ENCODE data around the gene SLC27A6. TPM values are rescaled to one million over a fixed set of nuclear protein-coding genes. Genes with fewer than 3 reads are reported as not detected.
A peak's percentile ranks its signal among the peaks of the same experiment; 100 is the strongest.
"Not testable (repeated sequence)": the region's sequence is repeated elsewhere in the genome, so short reads cannot be mapped to it uniquely, and the experiment has no call there.

The SLC27A6 gene
- total and polyA plus RNA-seq, 4 donors: 0.06 to 3.4 (median 0.61) TPM

- Histone ChIP-seq H3K4me3 (no peak overlapping the region), H3K36me3 (ENCODE audit: control insufficient read depth in 4 of 4, insufficient read depth in 4 of 4, low read length in 4 of 4) (no peaks in the 10 kb centered on the region), H3K9me3 (ENCODE audit: control insufficient read depth in 4 of 4, insufficient read depth in 3 of 4, low read length in 3 of 4) (no peaks in the 10 kb centered on the region), H3K27me3 (ENCODE audit: control insufficient read depth in 3 of 3, insufficient read depth in 3 of 3, low read length in 2 of 3) (no peaks in the 10 kb centered on the region), H3K4me1 (ENCODE audit: control insufficient read depth in 5 of 5, insufficient read depth in 5 of 5, low read length in 5 of 5) (no peaks in the 10 kb centered on the region), H3K9ac (ENCODE audit: insufficient read depth in 1 of 2, low read length in 2 of 2) (no peak overlapping the region), H3K27ac (ENCODE audit: low read depth in 1 of 2, low read length in 1 of 2) (no peak overlapping the region)
- no peak for DNase-seq
- WGBS, 2 donors: 71 to 74% methylated on average over 3 of the region's 3 CpGs
- no peak for ATAC-seq (ENCODE audit: insufficient read depth, low FRiP score)
- TF ChIP-seq, protein P1, sequence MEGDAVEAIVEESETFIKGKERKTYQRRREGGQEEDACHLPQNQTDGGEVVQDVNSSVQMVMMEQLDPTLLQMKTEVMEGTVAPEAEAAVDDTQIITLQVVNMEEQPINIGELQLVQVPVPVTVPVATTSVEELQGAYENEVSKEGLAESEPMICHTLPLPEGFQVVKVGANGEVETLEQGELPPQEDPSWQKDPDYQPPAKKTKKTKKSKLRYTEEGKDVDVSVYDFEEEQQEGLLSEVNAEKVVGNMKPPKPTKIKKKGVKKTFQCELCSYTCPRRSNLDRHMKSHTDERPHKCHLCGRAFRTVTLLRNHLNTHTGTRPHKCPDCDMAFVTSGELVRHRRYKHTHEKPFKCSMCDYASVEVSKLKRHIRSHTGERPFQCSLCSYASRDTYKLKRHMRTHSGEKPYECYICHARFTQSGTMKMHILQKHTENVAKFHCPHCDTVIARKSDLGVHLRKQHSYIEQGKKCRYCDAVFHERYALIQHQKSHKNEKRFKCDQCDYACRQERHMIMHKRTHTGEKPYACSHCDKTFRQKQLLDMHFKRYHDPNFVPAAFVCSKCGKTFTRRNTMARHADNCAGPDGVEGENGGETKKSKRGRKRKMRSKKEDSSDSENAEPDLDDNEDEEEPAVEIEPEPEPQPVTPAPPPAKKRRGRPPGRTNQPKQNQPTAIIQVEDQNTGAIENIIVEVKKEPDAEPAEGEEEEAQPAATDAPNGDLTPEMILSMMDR (IDR thresholded peaks at IDR 0.05; ENCODE audit: control extremely low read depth, extremely low read depth): no peak
These were observed 15.3 kb upstream of the SLC27A6 start for GRCh38 chr5:128949847-128950546.

DNA sequence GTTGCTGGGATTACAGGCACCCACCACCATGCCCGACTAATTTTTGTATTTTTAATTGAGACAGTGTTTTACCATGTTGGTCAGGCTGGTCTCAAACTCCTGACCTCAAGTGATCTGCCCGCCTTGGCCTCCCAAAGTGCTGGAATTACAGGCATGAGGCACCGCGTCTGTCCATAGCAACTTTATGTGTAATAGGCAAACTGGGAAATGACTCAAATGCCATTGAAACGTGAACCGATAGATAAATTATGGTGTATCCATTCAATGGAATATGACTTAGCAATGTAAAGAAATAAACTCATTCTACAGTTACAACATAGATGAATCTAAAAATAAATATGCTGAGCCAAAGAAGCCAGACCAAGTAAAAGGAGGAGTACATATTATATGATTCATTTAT lies 14.0 kb upstream of the SLC27A6 start:
- not testable (repeated sequence) for ATAC-seq (ENCODE audit: insufficient read depth, low FRiP score); H3K9me3 ChIP-seq (ENCODE audit: control insufficient read depth in 4 of 4, insufficient read depth in 3 of 4, low read length in 3 of 4); DNase-seq

GRCh38 chr5:128956164-128956563 lies 9.1 kb upstream of the SLC27A6 start:
- H3K27ac ChIP-seq (ENCODE audit: low read depth in 1 of 2, low read length in 1 of 2): no peak overlapping the region
- H3K27me3 ChIP-seq (ENCODE audit: control insufficient read depth in 3 of 3, insufficient read depth in 3 of 3, low read length in 2 of 3): no peaks in the 10 kb centered on the region
- no peaks in the 10 kb centered on the region for H3K9me3 ChIP-seq (ENCODE audit: control insufficient read depth in 4 of 4, insufficient read depth in 3 of 4, low read length in 3 of 4)
- peak in 2 of 3 donors; percentile 37 to 64 for DNase-seq
- TF ChIP-seq, protein P1 (IDR thresholded peaks at IDR 0.05; ENCODE audit: control extremely low read depth, extremely low read depth): no peak
- no peaks in the 10 kb centered on the region for H3K4me1 ChIP-seq (ENCODE audit: control insufficient read depth in 5 of 5, insufficient read depth in 5 of 5, low read length in 5 of 5)
- 60 to 82% methylated on average over 2 of the region's 2 CpGs for WGBS, 2 donors
- no peak overlapping the region for H3K9ac ChIP-seq (ENCODE audit: insufficient read depth in 1 of 2, low read length in 2 of 2)
- no peaks in the 10 kb centered on the region for H3K36me3 ChIP-seq (ENCODE audit: control insufficient read depth in 4 of 4, insufficient read depth in 4 of 4, low read length in 4 of 4)
- H3K4me3 ChIP-seq: no peak overlapping the region
- ATAC-seq (ENCODE audit: insufficient read depth, low FRiP score): no peak

More for the DNA sequence above, 14.0 kb upstream of the SLC27A6 start:
- H3K27ac ChIP-seq (ENCODE audit: low read depth in 1 of 2, low read length in 1 of 2); H3K4me3 ChIP-seq; H3K4me1 ChIP-seq (ENCODE audit: control insufficient read depth in 5 of 5, insufficient read depth in 5 of 5, low read length in 5 of 5); H3K36me3 ChIP-seq (ENCODE audit: control insufficient read depth in 4 of 4, insufficient read depth in 4 of 4, low read length in 4 of 4); H3K27me3 ChIP-seq (ENCODE audit: control insufficient read depth in 3 of 3, insufficient read depth in 3 of 3, low read length in 2 of 3); H3K9ac ChIP-seq (ENCODE audit: insufficient read depth in 1 of 2, low read length in 2 of 2): not testable (repeated sequence)
- WGBS, 2 donors: 87 to 92% methylated on average over 6 of the region's 6 CpGs

- TF ChIP-seq, protein P1 (IDR thresholded peaks at IDR 0.05; ENCODE audit: control extremely low read depth, extremely low read depth): no peak
- no peak for ATAC-seq (ENCODE audit: insufficient read depth, low FRiP score)
- 80 to 89% methylated on average over 6 of the region's 6 CpGs for WGBS, 2 donors
These were observed 3.1 kb upstream of the SLC27A6 start for GRCh38 chr5:128962211-128962610.

More at GRCh38 chr5:128962211-128962610, 3.1 kb upstream of the SLC27A6 start:
- no peak for DNase-seq
- H3K4me3 ChIP-seq: no peak overlapping the region
- H3K27me3 ChIP-seq (ENCODE audit: control insufficient read depth in 3 of 3, insufficient read depth in 3 of 3, low read length in 2 of 3): peaks cover 0 to 11% (median 11%) of the 10 kb centered on the region in 3 donors
- H3K9ac ChIP-seq (ENCODE audit: insufficient read depth in 1 of 2, low read length in 2 of 2): no peak overlapping the region
- no peak overlapping the region for H3K27ac ChIP-seq (ENCODE audit: low read depth in 1 of 2, low read length in 1 of 2)
- H3K4me1 ChIP-seq (ENCODE audit: control insufficient read depth in 5 of 5, insufficient read depth in 5 of 5, low read length in 5 of 5): no peaks in the 10 kb centered on the region
- peaks cover 0 to 7% (median 0%) of the 10 kb centered on the region in 4 donors for H3K9me3 ChIP-seq (ENCODE audit: control insufficient read depth in 4 of 4, insufficient read depth in 3 of 4, low read length in 3 of 4)
- no peaks in the 10 kb centered on the region for H3K36me3 ChIP-seq (ENCODE audit: control insufficient read depth in 4 of 4, insufficient read depth in 4 of 4, low read length in 4 of 4)
